Measurements from ENCODE around the gene TOLLIP.

DNA sequence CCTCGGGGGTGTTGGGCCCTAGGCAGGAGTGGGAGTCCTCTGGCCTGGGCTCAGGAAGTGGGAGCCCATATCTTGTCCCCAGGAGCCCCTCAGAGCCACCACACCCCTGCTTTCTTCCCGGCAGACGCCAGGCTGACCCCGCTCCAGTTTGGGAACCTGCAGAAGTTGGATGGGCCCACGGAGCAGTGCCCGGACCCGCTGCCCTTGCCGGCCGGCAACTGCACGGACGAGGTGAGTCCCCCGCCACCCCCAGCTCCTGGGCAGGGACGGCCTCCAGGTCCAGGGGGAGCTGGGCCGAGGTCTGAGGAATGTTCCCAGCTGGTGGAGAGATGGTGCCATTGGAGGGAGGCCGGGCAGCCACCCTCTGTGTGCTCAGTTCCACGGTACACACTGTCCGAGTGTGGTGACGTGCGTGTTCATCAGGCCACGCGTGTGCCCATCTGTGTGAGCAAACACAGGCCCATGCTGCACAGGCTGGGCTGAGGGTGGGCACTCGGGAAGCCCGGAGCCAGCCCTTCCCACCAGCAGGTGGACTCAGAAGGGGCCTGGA is 81.8 kb downstream of the TOLLIP start:
- TF ChIP-seq, protein P1, sequence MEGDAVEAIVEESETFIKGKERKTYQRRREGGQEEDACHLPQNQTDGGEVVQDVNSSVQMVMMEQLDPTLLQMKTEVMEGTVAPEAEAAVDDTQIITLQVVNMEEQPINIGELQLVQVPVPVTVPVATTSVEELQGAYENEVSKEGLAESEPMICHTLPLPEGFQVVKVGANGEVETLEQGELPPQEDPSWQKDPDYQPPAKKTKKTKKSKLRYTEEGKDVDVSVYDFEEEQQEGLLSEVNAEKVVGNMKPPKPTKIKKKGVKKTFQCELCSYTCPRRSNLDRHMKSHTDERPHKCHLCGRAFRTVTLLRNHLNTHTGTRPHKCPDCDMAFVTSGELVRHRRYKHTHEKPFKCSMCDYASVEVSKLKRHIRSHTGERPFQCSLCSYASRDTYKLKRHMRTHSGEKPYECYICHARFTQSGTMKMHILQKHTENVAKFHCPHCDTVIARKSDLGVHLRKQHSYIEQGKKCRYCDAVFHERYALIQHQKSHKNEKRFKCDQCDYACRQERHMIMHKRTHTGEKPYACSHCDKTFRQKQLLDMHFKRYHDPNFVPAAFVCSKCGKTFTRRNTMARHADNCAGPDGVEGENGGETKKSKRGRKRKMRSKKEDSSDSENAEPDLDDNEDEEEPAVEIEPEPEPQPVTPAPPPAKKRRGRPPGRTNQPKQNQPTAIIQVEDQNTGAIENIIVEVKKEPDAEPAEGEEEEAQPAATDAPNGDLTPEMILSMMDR (IDR thresholded peaks at IDR 0.05; ENCODE audit: insufficient read depth, low read length), result no peak
- no peak for TF ChIP-seq POLR2AphosphoS5 (IDR thresholded peaks at IDR 0.05; ENCODE audit: low read depth)
